BJ (cell line): ENCODE data around the gene RAB11FIP4. TPM values are rescaled to one million over a fixed set of nuclear protein-coding genes. Genes with fewer than 3 reads are reported as not detected.

ENCODE experiments used
- CTCF ChIA-PET: fragments of 350-600 bp; formaldehyde crosslinking; extraction: SDS; loops from one replicate; lab custom pipeline; 2021; ENCODE audit warnings: antibody characterized with exemption, inconsistent platforms; lab: Yijun Ruan, JAX
- POLR2A ChIA-PET: fragments of 300-600 bp; sonication (Branson Sonifier 250); formaldehyde crosslinking; extraction: SDS; loops from one replicate; lab custom pipeline; 2021; ENCODE audit warnings: antibody characterized with exemption; lab: Charles Lee
- DNase-seq: peaks from one replicate; pipeline ENCODE4 v3.0.0-alpha.2; 2011; ENCODE audit warnings: low read depth
- H3K27me3 ChIP-seq: 2 replicates; pipeline ENCODE4 v1.6.0; 2011; ENCODE audit warnings: low read length; ENCODE audit not compliant: control insufficient read depth, insufficient read depth
- H3K36me3 ChIP-seq: 2 replicates; pipeline ENCODE4 v1.5.1; 2011; ENCODE audit warnings: low read length; ENCODE audit not compliant: control insufficient read depth, insufficient read depth
- H3K4me3 ChIP-seq: 2 replicates; pipeline ENCODE4 v1.5.1; 2011; ENCODE audit warnings: low read depth, mild to moderate bottlenecking, control low read depth, low read length
- CTCF ChIP-seq: IDR thresholded peaks from 2 replicates; pipeline ENCODE4 v1.5.1; 2011; ENCODE audit warnings: low read depth, mild to moderate bottlenecking, control low read depth, inconsistent platforms, low read length, moderate library complexity; ENCODE audit not compliant: insufficient read depth
- polyA plus RNA-seq: library from polyadenylated mRNA; depleted of rRNA; stranded (reverse); fragments of >200 nt; gene quantifications from 2 replicates; pipeline ENCODE4 v1.2.3, GENCODE V29; 2011

Gene RAB11FIP4
- polyA plus RNA-seq, 1 experiment, result 0.15 TPM

GRCh38 chr17:31427684-31428083 lies 36.2 kb downstream of the RAB11FIP4 start:
- POLR2A ChIA-PET, result no interaction called here
- H3K36me3 ChIP-seq, result no peaks in the 10 kb centered on the region
- no peak overlapping the region for H3K4me3 ChIP-seq
- TF ChIP-seq CTCF, result no peak
- no peak for DNase-seq
- H3K27me3 ChIP-seq, result peaks cover 12% of the 10 kb centered on the region
- CTCF ChIA-PET, result interaction anchor here (1.8 to 2.1 kb wide), 2 partner anchors 9 to 10 kb away, joined by 4 to 10 read pairs; no protein-coding TSS in a partner anchor

- ChIA-PET POLR2A (no interaction called here), CTCF (interaction anchor here (2.1 kb wide), 1 partner anchor 9 kb away, joined by 10 read pairs; no protein-coding TSS in a partner anchor)
- Histone ChIP-seq H3K36me3 (no peaks in the 10 kb centered on the region), H3K4me3 (no peak overlapping the region), H3K27me3 (peaks cover 13% of the 10 kb centered on the region)
- no peak for DNase-seq
- no peak for TF ChIP-seq CTCF
These were observed 36.6 kb downstream of the RAB11FIP4 start for GRCh38 chr17:31428111-31428510.

GRCh38 chr17:31428512-31428911 lies 37.0 kb downstream of the RAB11FIP4 start:
- Histone ChIP-seq H3K4me3 (no peak overlapping the region), H3K36me3 (no peaks in the 10 kb centered on the region), H3K27me3 (peaks cover 13% of the 10 kb centered on the region)
- ChIA-PET CTCF (interaction anchor here (2.1 kb wide), 1 partner anchor 9 kb away, joined by 10 read pairs; no protein-coding TSS in a partner anchor), POLR2A (no interaction called here)
- no peak for TF ChIP-seq CTCF
- no peak for DNase-seq

GRCh38 chr17:31431098-31431851 lies 39.8 kb downstream of the RAB11FIP4 start:
- DNase-seq, result no peak
- POLR2A ChIA-PET, result no interaction called here
- Histone ChIP-seq H3K27me3 (peaks cover 11% of the 10 kb centered on the region), H3K4me3 (no peak overlapping the region), H3K36me3 (no peaks in the 10 kb centered on the region)
- CTCF ChIA-PET, result no interaction called here
- no peak for TF ChIP-seq CTCF

- Histone ChIP-seq H3K36me3 (no peaks in the 10 kb centered on the region), H3K27me3 (peaks cover 11% of the 10 kb centered on the region), H3K4me3 (no peak overlapping the region)
- CTCF ChIA-PET, result no interaction called here
- DNase-seq, result no peak
- TF ChIP-seq CTCF, result no peak
- POLR2A ChIA-PET, result no interaction called here
These were observed 40.6 kb downstream of the RAB11FIP4 start for GRCh38 chr17:31431852-31432658.
